GM21825 (cell line): ENCODE measurements around the gene GATA6.

ENCODE experiments used
- ATAC-seq: cut with Tn5 transposase; IDR thresholded peaks from one replicate; pipeline ENCODE4 v1.9.1; 2021; ENCODE audit warnings: mild to moderate bottlenecking, moderate library complexity; ENCODE audit not compliant: unreplicated experiment

The GATA6 gene

DNA sequence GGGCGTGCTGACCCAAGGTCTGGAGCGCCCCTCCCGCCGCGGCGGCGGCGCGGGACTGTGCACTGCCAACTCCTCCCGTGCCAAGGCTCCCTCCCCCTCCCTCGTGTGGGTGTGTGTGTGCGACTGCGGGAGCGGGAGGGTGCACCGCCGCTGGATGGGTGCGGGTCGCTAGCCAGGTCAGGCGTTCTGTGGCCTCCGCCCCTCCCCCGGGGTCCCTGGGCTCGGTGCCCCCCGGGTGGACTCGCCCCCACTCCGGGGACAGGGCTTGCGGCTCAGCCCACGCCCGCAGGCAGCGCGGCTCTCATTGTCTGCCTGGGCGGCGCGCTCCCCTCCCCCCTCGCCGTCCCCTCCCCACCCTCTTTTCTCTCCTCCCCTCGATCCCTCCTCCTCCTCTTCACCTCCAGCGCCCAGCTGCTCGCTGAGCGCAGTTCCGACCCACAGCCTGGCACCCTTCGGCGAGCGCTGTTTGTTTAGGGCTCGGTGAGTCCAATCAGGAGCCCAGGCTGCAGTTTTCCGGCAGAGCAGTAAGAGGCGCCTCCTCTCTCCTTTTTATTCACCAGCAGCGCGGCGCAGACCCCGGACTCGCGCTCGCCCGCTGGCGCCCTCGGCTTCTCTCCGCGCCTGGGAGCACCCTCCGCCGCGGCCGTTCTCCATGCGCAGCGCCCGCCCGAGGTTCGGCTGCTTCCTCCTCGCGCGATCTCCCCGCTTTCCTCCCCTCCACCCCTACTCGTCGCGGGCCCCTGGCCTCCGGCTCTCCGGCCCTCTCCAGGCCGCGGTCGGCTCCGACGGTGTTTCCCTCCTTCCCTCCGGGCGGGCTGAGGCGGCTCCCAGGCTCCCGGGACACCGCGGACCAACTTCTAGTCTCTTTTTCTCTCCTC lies at the start of gene GATA6:
GATA6 (plus strand) TSS at position 579 of the 878 bp plus-strand sequence. CDS start 1,556 bp downstream, outside the sequence.
- ATAC-seq: no peak

- no peak for ATAC-seq
These were observed 44.4 kb upstream of the GATA6 start for GRCh38 chr18:22124970-22125369.

DNA sequence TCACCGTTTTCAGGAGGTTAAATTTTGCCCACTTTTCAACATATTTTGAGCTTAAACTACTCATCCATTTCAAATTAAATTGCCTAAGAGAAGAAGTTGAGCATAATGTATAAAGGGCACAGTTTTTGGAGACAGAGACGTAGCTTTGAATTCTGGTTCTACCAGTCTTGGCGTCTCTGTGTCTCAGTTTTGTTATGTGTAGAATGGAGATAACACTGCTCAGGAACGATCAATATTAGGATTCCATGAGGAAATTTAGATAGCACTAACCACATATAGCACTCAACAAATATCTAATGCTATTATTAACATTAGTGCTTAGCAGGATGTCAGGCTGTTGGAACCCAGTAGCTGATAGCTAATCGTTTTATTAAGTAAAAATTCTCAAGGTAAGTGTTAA lies 40.4 kb upstream of the GATA6 start:
- ATAC-seq: no peak

GRCh38 chr18:22129778-22130177 lies 39.6 kb upstream of the GATA6 start:
- ATAC-seq: no peak

DNA sequence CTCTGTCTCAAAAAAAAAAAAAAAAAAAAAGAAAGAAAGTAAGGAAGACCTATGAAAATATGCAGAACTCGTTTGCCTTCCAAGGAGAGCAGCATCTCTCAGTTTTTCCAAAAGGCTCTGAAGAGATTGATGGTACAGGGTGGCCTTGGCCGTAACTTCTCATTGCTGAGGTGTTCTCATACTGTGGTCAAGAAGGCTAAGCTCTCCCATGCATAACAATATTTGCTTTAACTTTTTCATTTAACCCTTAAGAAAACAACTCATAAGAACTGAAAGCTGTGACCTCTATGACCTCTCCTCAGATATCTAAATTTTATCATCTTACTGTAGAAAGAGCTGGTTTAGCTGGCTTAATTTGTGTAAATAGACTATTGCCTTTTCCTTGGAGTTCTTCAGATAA lies 37.1 kb upstream of the GATA6 start:
- no peak for ATAC-seq

- no peak for ATAC-seq
These were observed 36.6 kb upstream of the GATA6 start for GRCh38 chr18:22132763-22133162.

GRCh38 chr18:22136395-22136794 lies 33.0 kb upstream of the GATA6 start:
- ATAC-seq: no peak

DNA sequence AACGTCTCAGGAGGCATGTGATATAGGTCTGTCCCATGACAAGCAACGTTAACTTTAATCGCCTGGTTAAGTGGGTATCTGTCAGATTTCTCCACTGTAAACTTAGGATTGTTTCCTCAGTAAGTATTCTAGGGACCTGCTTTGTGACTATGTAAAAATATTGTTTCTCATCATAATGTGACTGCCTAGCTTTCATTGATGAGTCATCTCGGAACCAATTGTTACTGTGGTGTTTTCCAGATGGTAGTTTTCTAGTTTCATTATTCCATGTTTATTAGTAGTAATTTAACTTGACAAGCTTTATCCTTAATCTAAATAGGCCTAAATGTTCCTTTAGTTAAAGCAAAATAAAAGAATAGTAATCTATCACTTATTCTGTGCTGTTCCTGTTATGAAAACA lies 28.2 kb upstream of the GATA6 start:
- no peak for ATAC-seq

- ATAC-seq: no peak
These were observed 25.7 kb upstream of the GATA6 start for GRCh38 chr18:22143347-22144340.

DNA sequence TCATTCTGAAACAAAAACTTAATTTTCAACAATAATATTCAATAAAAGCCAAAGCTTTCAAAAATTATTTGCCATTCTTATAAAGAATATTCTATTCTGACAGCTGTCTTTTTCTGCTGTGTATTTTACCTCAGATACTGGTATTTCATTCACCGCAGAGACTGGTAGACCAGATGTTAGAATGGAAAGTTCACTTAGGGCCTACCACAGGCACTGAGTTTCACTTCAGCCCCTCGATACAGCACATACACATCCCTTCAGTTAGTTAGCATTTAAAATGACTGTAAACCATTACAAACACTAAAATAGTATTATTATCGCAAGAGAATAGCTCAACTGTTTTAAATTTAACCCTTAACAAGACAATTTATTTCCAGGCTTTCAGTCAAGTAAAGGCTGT lies 24.2 kb upstream of the GATA6 start:
- no peak for ATAC-seq

GRCh38 chr18:22149710-22150109 lies 19.7 kb upstream of the GATA6 start:
- no peak for ATAC-seq

DNA sequence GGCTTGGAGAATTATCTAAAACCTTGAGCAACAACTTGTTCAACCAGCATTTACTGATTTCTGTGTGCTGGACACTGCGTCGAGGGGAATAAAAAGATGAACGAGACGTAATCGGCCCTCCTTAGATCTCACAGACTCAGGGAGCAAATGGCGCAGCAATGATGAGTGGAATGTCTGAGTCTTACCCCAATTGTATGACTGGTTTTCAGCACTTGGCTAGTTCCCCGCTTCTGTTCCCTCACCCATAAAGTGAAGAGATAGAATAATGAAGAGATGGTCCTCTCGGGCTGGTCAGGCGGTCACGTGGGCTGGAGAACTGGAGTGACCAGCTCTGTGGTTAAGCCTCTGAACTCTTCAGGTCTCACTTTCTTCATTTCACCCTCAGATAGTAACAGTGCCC lies 17.3 kb upstream of the GATA6 start:
- ATAC-seq: no peak

DNA sequence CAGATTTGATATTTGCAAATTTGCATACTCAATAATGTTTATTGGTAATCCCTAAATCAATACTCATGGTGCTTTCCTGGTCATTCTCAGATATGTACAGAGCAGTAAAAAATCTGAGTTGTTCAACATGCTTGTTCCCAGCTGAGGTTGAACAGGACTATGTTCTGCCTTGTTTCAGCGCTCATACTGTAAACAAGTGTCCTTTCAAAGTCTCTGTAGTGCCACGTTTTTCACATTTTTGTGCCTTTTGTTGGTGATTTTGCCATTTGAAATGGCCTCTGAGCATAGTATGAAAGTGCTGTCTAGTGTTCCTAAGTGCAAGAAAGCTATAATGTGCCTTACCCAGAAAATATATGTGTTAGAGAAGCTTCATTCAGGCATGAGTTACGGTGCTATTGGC lies 16.0 kb upstream of the GATA6 start:
- ATAC-seq: no peak

GRCh38 chr18:22155584-22155983 lies 13.8 kb upstream of the GATA6 start:
- ATAC-seq: no peak

- ATAC-seq: no peak
These were observed 10.4 kb upstream of the GATA6 start for GRCh38 chr18:22159014-22159413.

- ATAC-seq: no peak
These were observed 8.3 kb upstream of the GATA6 start for GRCh38 chr18:22161090-22161489.

DNA sequence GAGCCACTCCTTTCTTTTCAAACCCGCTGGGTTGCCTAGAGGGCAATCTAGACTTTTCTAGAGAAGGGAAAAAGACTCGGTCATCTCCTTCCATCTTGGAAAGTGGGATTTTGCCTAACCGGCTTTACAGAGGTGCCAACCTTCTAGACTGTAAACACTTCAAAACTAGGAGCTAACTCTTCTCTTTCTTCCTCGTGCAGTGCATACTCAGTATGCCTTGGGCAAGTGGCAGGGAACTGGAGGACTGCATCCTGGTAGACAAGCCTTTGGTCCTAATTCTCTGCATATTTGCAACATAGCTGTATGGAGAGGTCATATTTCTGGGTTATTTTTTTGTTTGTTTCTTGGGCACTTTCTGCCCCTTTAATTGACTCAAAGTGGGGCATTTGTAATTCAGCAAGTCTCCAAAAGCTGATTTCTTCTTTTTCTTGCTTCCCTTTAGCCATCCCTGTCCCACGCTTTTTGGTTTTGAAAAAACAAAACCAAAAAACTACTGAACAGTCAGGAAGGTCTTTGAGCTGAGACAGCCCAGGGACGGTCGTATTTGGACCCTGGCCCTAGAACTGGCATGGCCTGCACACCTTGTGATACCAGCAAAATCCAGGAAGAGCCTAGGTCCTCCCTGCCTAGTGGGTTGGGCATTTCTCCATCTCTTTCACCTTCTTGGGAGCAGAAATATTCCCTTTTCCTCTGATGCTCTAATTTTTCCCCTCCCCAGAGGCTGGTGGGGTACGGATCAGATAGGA lies 5.8 kb upstream of the GATA6 start:
- ATAC-seq: no peak

GRCh38 chr18:22164337-22165048 lies 4.9 kb upstream of the GATA6 start:
- no peak for ATAC-seq

DNA sequence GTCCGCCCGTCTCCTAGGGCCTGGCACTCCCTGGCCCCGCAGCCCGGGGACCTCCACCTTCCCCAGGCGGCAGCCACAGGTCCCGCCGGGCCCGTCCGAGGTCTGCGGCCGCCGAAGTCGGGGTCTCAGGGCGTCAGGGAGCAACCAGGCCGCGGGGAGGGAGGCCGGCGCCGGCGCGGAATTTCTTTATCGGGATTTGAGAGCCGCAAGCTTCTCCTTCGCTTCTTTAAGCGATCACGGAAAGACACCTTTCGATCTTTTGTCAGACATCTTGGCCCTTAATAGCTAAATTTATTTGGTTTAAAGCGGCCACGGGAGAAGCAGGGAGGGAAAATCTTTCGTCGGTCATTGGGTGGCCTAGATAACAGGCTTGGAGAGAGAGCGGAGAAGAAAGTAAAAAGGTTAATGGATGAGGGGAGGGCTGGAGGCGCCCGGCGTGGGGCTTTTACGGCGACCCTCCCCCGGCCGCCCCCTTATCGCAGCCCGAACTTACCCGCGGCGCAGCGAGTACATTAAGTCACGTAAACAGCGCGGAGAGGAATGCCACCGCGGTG lies 4.3 kb upstream of the GATA6 start:
- no peak for ATAC-seq

DNA sequence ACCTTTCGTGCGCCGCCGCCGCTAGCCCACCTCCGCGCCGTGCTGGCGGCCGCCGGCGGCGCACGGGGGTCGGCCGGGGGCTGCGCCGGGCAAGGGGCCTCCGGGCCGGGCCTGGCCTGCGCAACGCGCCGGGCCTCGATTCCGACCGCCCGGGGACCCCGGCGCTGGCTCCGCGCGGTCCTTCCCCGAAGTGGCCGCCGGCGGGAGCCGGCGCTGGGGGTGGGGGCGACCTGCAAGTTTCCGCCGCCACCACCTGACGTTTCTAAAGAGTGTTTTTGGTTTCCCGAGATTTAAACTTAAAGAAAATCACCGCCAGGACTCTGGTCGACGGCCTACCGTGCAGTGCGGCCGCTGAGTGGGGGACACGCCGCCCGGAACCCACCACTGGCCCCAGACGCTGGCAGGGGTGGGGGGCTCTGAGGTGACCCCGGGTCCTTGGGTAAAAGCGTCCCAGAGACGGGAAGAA lies 3.8 kb upstream of the GATA6 start:
- ATAC-seq: no peak
